ENCODE results near the gene PLCL1. TPM values are rescaled to one million over a fixed set of nuclear protein-coding genes. Genes with fewer than 3 reads are reported as not detected.

Gene PLCL1
- total RNA-seq, 1 experiment from 2014 or later = 0.07 TPM

DNA sequence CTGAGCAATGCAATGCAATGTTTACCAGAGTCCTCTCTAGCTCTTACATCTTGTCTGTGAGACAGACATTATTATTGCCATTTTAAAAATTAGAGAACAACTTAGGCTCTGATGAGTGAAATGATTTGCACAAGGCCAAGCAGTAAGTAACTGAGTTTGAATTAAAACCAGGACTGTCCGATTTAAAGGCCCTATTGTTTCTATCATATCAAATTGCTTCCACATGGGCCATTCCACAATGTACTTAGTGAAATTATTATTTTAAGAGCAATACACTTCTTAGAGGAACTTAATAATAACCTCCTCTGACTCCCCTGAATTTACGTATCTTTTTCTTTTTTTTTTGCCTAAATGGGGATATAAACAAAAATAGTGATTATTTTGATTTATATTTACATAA lies 64.6 kb downstream of the PLCL1 start:
- no peak for TF ChIP-seq YY1 (IDR thresholded peaks at IDR 0.05; ENCODE audit: extremely low read depth, insufficient replicate concordance, low read depth, low read length)
- no peak for TF ChIP-seq ZNF274 (IDR thresholded peaks at IDR 0.05; ENCODE audit: low read depth, low read length)
- TF ChIP-seq POLR2AphosphoS5 (IDR thresholded peaks at IDR 0.05; ENCODE audit: low read depth, low read length) = no peak
- TF ChIP-seq, protein P1, sequence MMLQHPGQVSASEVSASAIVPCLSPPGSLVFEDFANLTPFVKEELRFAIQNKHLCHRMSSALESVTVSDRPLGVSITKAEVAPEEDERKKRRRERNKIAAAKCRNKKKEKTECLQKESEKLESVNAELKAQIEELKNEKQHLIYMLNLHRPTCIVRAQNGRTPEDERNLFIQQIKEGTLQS (IDR thresholded peaks at IDR 0.05) = no peak
- TF ChIP-seq, protein P2, sequence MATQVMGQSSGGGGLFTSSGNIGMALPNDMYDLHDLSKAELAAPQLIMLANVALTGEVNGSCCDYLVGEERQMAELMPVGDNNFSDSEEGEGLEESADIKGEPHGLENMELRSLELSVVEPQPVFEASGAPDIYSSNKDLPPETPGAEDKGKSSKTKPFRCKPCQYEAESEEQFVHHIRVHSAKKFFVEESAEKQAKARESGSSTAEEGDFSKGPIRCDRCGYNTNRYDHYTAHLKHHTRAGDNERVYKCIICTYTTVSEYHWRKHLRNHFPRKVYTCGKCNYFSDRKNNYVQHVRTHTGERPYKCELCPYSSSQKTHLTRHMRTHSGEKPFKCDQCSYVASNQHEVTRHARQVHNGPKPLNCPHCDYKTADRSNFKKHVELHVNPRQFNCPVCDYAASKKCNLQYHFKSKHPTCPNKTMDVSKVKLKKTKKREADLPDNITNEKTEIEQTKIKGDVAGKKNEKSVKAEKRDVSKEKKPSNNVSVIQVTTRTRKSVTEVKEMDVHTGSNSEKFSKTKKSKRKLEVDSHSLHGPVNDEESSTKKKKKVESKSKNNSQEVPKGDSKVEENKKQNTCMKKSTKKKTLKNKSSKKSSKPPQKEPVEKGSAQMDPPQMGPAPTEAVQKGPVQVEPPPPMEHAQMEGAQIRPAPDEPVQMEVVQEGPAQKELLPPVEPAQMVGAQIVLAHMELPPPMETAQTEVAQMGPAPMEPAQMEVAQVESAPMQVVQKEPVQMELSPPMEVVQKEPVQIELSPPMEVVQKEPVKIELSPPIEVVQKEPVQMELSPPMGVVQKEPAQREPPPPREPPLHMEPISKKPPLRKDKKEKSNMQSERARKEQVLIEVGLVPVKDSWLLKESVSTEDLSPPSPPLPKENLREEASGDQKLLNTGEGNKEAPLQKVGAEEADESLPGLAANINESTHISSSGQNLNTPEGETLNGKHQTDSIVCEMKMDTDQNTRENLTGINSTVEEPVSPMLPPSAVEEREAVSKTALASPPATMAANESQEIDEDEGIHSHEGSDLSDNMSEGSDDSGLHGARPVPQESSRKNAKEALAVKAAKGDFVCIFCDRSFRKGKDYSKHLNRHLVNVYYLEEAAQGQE (IDR thresholded peaks at IDR 0.05; ENCODE audit: low read depth) = no peak
- TF ChIP-seq EGR1 (IDR thresholded peaks at IDR 0.05; ENCODE audit: low read depth) = no peak
- no peak for TF ChIP-seq SRF (IDR thresholded peaks at IDR 0.05; ENCODE audit: low read depth)
- TF ChIP-seq CBX3 (IDR thresholded peaks at IDR 0.05; ENCODE audit: low read depth) = no peak
- TF ChIP-seq ELF1 (IDR thresholded peaks at IDR 0.05; ENCODE audit: borderline replicate concordance, low read depth) = no peak
- no peak for TF ChIP-seq ZFX (IDR thresholded peaks at IDR 0.05)
- no peak for TF ChIP-seq TCF7L2 (IDR thresholded peaks at IDR 0.05; ENCODE audit: borderline replicate concordance, extremely low read depth, insufficient read depth, insufficient read length)
- TF ChIP-seq POLR2A (IDR thresholded peaks at IDR 0.05; ENCODE audit: borderline replicate concordance, extremely low read depth, insufficient read depth, insufficient read length) = no peak
- TF ChIP-seq EZH2 (IDR thresholded peaks at IDR 0.05) = no peak
- no peak for TF ChIP-seq RAD21 (IDR thresholded peaks at IDR 0.05; ENCODE audit: low read depth)
- no peak for TF ChIP-seq CEBPB (IDR thresholded peaks at IDR 0.05; ENCODE audit: low read depth)
- no peak for TF ChIP-seq SIN3A (IDR thresholded peaks at IDR 0.05; ENCODE audit: low read depth)
- no peak for TF ChIP-seq FOSL1 (IDR thresholded peaks at IDR 0.05; ENCODE audit: low read depth)
- TF ChIP-seq, protein P3, sequence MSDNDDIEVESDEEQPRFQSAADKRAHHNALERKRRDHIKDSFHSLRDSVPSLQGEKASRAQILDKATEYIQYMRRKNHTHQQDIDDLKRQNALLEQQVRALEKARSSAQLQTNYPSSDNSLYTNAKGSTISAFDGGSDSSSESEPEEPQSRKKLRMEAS (IDR thresholded peaks at IDR 0.05) = no peak
- no peak for TF ChIP-seq EZH2phosphoT487 (IDR thresholded peaks at IDR 0.05; ENCODE audit: borderline replicate concordance)
- TF ChIP-seq SP1 (IDR thresholded peaks at IDR 0.05; ENCODE audit: low read depth) = no peak
- H3K27ac ChIP-seq (ENCODE audit: low read depth, low read length) = no peak overlapping the region
- POLR2A ChIA-PET = no interaction called here
- H3K4me2 ChIP-seq (ENCODE audit: low read length) = no peak overlapping the region
- no peak overlapping the region for H3K9ac ChIP-seq (ENCODE audit: low read length)
- intact Hi-C loops (cut with micrococcal nuclease) = no loop called here
- ATAC-seq = no peak
- DNase-seq (ENCODE audit: low read depth, low spot score) = no peak
- no peak overlapping the region for H3K4me3 ChIP-seq (replicated peaks in 1 of 2; ENCODE audit: low read depth in 1 of 2, low read length in 2 of 2)
- H3K36me3 ChIP-seq (ENCODE audit: control insufficient read depth in 1 of 2, insufficient read depth in 2 of 2, low read length in 2 of 2) = no peaks in the 10 kb centered on the region
- no peaks in the 10 kb centered on the region for H4K20me1 ChIP-seq (ENCODE audit: insufficient read depth)
- 0 out of 2 replicates have a peak, but pooled peaks cover 9% of the 10 kb centered on the region for H3K27me3 ChIP-seq (ENCODE audit: insufficient read depth, low read length)
- RAD21 ChIA-PET (ENCODE audit: low non-redundant PET in 1 of 2, low total read pairs in 2 of 2, uncharacterized antibody in 2 of 2, unreplicated experiment in 2 of 2) = no interaction called here
- H3K9me3 ChIP-seq (ENCODE audit: control insufficient read depth in 1 of 2, insufficient read depth in 1 of 2, low read depth in 1 of 2, low read length in 2 of 2) = no peaks in the 10 kb centered on the region
- H3K4me1 ChIP-seq (ENCODE audit: control insufficient read depth in 1 of 2, insufficient read depth in 2 of 2, low read length in 2 of 2) = no peaks in the 10 kb centered on the region
- no TSS peak for BruUV-seq (replicated peaks)
- CTCF ChIA-PET = no interaction called here
- H3K79me2 ChIP-seq (ENCODE audit: insufficient read depth, low read length) = no peaks in the 10 kb centered on the region
- no peak overlapping the region for H2AFZ ChIP-seq (ENCODE audit: low read depth, low read length, poor library complexity, severe bottlenecking)
- no peaks in the 10 kb centered on the region for H3K9me2 ChIP-seq (ENCODE audit: insufficient read depth)

Measured in HCT116 (cell line).